DMS53 (cell line): ENCODE data around the gene FGF8.

Source experiments
- DNase-seq: peaks from one replicate; lab custom pipeline; 2025; lab: John Stamatoyannopoulos, UW

The FGF8 gene

GRCh38 chr10:101781984-101782810 is 6.3 kb upstream of the FGF8 start:
- DNase-seq, result peak; percentile 28

- no peak for DNase-seq
Measured at GRCh38 chr10:101781655-101781983, 5.7 kb upstream of the FGF8 start.

GRCh38 chr10:101780818-101781654 is 5.1 kb upstream of the FGF8 start:
- peak; percentile 83 for DNase-seq

- peak; percentile 61 for DNase-seq
Measured at GRCh38 chr10:101780187-101780817, 4.4 kb upstream of the FGF8 start.

- DNase-seq, result peak; percentile 91
Measured at GRCh38 chr10:101779544-101780186, 3.8 kb upstream of the FGF8 start.

GRCh38 chr10:101778781-101779543 is 3.0 kb upstream of the FGF8 start:
- DNase-seq, result peak; percentile 85

GRCh38 chr10:101778151-101778780 is 2.4 kb upstream of the FGF8 start:
- DNase-seq, result no peak

GRCh38 chr10:101777619-101778145 is 1.8 kb upstream of the FGF8 start:
- peak; percentile 78 for DNase-seq

GRCh38 chr10:101776161-101776817 is 375 bp upstream of the FGF8 start:
- no peak for DNase-seq

- DNase-seq, result no peak
Measured at GRCh38 chr10:101774589-101775272, 1.2 kb downstream of the FGF8 start.

GRCh38 chr10:101773923-101774588 is 1.9 kb downstream of the FGF8 start:
- DNase-seq, result no peak

- no peak for DNase-seq
Measured at GRCh38 chr10:101772895-101773761, 2.8 kb downstream of the FGF8 start.

- no peak for DNase-seq
Measured at GRCh38 chr10:101772017-101772894, 3.7 kb downstream of the FGF8 start.

- DNase-seq, result no peak
Measured at GRCh38 chr10:101771380-101771779, 4.5 kb downstream of the FGF8 start.

GRCh38 chr10:101770331-101771215 is 5.3 kb downstream of the FGF8 start:
- no peak for DNase-seq
